NCI-H82 treated with DMSO at 0.1 percent for 48 hours (cell line): Measurements from ENCODE around the gene STAT4.
A peak's percentile ranks its signal among the peaks of the same experiment; 100 is the strongest.

ENCODE experiments used
- DNase-seq: peaks from one replicate; lab custom pipeline; 2025; ENCODE audit not compliant: unreplicated experiment; lab: John Stamatoyannopoulos, UW

Gene STAT4

GRCh38 chr2:191049728-191050639 lies 100.8 kb downstream of the STAT4 start:
- no peak for DNase-seq

GRCh38 chr2:191048073-191048472 lies 102.7 kb downstream of the STAT4 start:
- no peak for DNase-seq

- no peak for DNase-seq
Observed at GRCh38 chr2:191045141-191045540, 105.7 kb downstream of the STAT4 start.

GRCh38 chr2:191043438-191043837 lies 107.4 kb downstream of the STAT4 start:
- DNase-seq = no peak

- DNase-seq = no peak
Observed at GRCh38 chr2:191041418-191042161, 109.2 kb downstream of the STAT4 start.

- DNase-seq = no peak
Observed at GRCh38 chr2:191039616-191040015, 111.2 kb downstream of the STAT4 start.

GRCh38 chr2:191038741-191039140 lies 112.1 kb downstream of the STAT4 start:
- DNase-seq = no peak

GRCh38 chr2:191038241-191038725 lies 112.5 kb downstream of the STAT4 start:
- no peak for DNase-seq

- no peak for DNase-seq
Observed at GRCh38 chr2:191037351-191037750, 113.4 kb downstream of the STAT4 start.

- no peak for DNase-seq
Observed at GRCh38 chr2:191036363-191036762, 114.4 kb downstream of the STAT4 start.

- DNase-seq = no peak
Observed at GRCh38 chr2:191032588-191033429, 118.0 kb downstream of the STAT4 start.

- DNase-seq = no peak
Observed at GRCh38 chr2:191031256-191031655, 119.5 kb downstream of the STAT4 start.

- peak; percentile 28 for DNase-seq
Observed at GRCh38 chr2:191030521-191031154, 120.2 kb downstream of the STAT4 start.

- DNase-seq = no peak
Observed at GRCh38 chr2:191029280-191029950, 121.4 kb downstream of the STAT4 start.

GRCh38 chr2:191026377-191026776 lies 124.4 kb downstream of the STAT4 start:
- DNase-seq = no peak

- no peak for DNase-seq
Observed at GRCh38 chr2:191025135-191025534, 125.7 kb downstream of the STAT4 start.

GRCh38 chr2:191023235-191023679 lies 127.5 kb downstream of the STAT4 start:
- no peak for DNase-seq

- DNase-seq = no peak
Observed at GRCh38 chr2:191020742-191021381, 129.9 kb downstream of the STAT4 start.

GRCh38 chr2:191020221-191020741 lies 130.5 kb downstream of the STAT4 start:
- peak; percentile 95 for DNase-seq
